ENCODE data around the gene ALPG. TPM values are rescaled to one million over a fixed set of nuclear protein-coding genes. Genes with fewer than 3 reads are reported as not detected.

The ALPG gene
- total and polyA plus RNA-seq, 9 of the 15 experiments (the other 6 are each of a cell fraction or from before 2014, with no cell fraction given) = not detected

GRCh38 chr2:232411901-232412629, 5.4 kb downstream of the ALPG start:
- no peaks in the 10 kb centered on the region for H3K9me1 ChIP-seq (ENCODE audit: control insufficient read depth, insufficient read depth, low read length)
- in situ Hi-C loops (cut with MboI) = no loop called here
- H3K9ac ChIP-seq (ENCODE audit: insufficient read depth in 1 of 2, low read depth in 2 of 2, low read length in 2 of 2) = no peak overlapping the region
- peaks cover 0 to 21% of the 10 kb centered on the region in 2 experiments; a peak in 2 of 5 replicates for H3K27me3 ChIP-seq (ENCODE audit: control insufficient read depth in 2 of 2, insufficient read depth in 2 of 2, low read length in 2 of 2)
- POLR2A ChIA-PET = interaction anchor here (0.6 kb wide), 1 partner anchor 15 kb away, joined by 3 read pairs; no protein-coding TSS in a partner anchor
- H3K4me2 ChIP-seq (ENCODE audit: insufficient read depth, low read length) = no peak overlapping the region
- no peak overlapping the region for H3K27ac ChIP-seq (ENCODE audit: extremely low read depth, low read depth, low read length)
- H4K20me1 ChIP-seq (replicated peaks; ENCODE audit: control insufficient read depth, insufficient read depth, low read length) = no peaks in the 10 kb centered on the region
- intact Hi-C loops (cut with micrococcal nuclease) = no loop called here
- CTCF ChIA-PET (ENCODE audit: low intra/inter-chr PET ratio) = no interaction called here
- TF ChIP-seq SPI1 (IDR thresholded peaks at IDR 0.05; ENCODE audit: borderline replicate concordance, low read depth, low read length) (0 out of 2 replicates have a peak, but pooled peaks have one; percentile 19), ZNF778 (CRISPR knock-in tag; IDR thresholded peaks at IDR 0.05) (no peak), ZNF75A (CRISPR knock-in tag; IDR thresholded peaks at IDR 0.05) (no peak), KDM4B (IDR thresholded peaks at IDR 0.05; ENCODE audit: borderline replicate concordance in 2 of 2, low read depth in 1 of 2) (no peak)
- no peak for DNase-seq (ENCODE audit: extremely low read depth in 1 of 4, low spot score in 3 of 4)
- no peak overlapping the region for H3K4me3 ChIP-seq
- no peak for ATAC-seq
- FAIRE-seq = no peak
- H3K4me1 ChIP-seq (replicated peaks in 1 of 2; ENCODE audit: control insufficient read depth in 2 of 2, insufficient read depth in 2 of 2, low read length in 2 of 2) = no peaks in the 10 kb centered on the region
- 0% methylated on average over 2 of the region's 6 CpGs for whole genome bisulfite sequencing (ENCODE audit: insufficient coverage, low coverage, missing lambda C conversion rate)
- BruUV-seq (replicated peaks) = no TSS peak
- no peaks in the 10 kb centered on the region for H3K36me3 ChIP-seq (ENCODE audit: control insufficient read depth, insufficient read depth, low read length)
- H2AFZ ChIP-seq (ENCODE audit: low read depth, low read length) = no peak overlapping the region
- no peaks in the 10 kb centered on the region for H3K9me3 ChIP-seq (replicated peaks; ENCODE audit: control insufficient read depth, insufficient read depth, low read depth, low read length)
- no peaks in the 10 kb centered on the region for H3K79me2 ChIP-seq (ENCODE audit: control insufficient read depth, insufficient read depth, low read length)

GRCh38 chr2:232412986-232413385, 6.3 kb downstream of the ALPG start:
- no peak for DNase-seq (ENCODE audit: extremely low read depth in 1 of 4, low spot score in 3 of 4)
- ATAC-seq = no peak
- intact Hi-C loops (cut with micrococcal nuclease) (no loop called here), in situ Hi-C loops (cut with MboI) (no loop called here)
- BruUV-seq (replicated peaks) = no TSS peak
- TF ChIP-seq ZNF431 (CRISPR knock-in tag; IDR thresholded peaks at IDR 0.05) (no peak), MCM3 (IDR thresholded peaks at IDR 0.05) (no peak)
- Histone ChIP-seq H4K20me1 (replicated peaks; ENCODE audit: control insufficient read depth, insufficient read depth, low read length) (no peaks in the 10 kb centered on the region), H3K4me3 (no peak overlapping the region), H3K9ac (ENCODE audit: insufficient read depth in 1 of 2, low read depth in 2 of 2, low read length in 2 of 2) (no peak overlapping the region), H3K9me1 (ENCODE audit: control insufficient read depth, insufficient read depth, low read length) (no peaks in the 10 kb centered on the region), H3K27me3 (ENCODE audit: control insufficient read depth in 2 of 2, insufficient read depth in 2 of 2, low read length in 2 of 2) (peaks cover 0 to 23% of the 10 kb centered on the region in 2 experiments; a peak in 2 of 5 replicates), H3K79me2 (ENCODE audit: control insufficient read depth, insufficient read depth, low read length) (no peaks in the 10 kb centered on the region), H3K27ac (ENCODE audit: extremely low read depth, low read depth, low read length) (no peak overlapping the region), H3K36me3 (ENCODE audit: control insufficient read depth, insufficient read depth, low read length) (no peaks in the 10 kb centered on the region), H2AFZ (ENCODE audit: low read depth, low read length) (no peak overlapping the region), H3K4me2 (ENCODE audit: insufficient read depth, low read length) (no peak overlapping the region), H3K4me1 (replicated peaks in 1 of 2; ENCODE audit: control insufficient read depth in 2 of 2, insufficient read depth in 2 of 2, low read length in 2 of 2) (no peaks in the 10 kb centered on the region), H3K9me3 (replicated peaks; ENCODE audit: control insufficient read depth, insufficient read depth, low read depth, low read length) (no peaks in the 10 kb centered on the region)
- ChIA-PET CTCF (ENCODE audit: low intra/inter-chr PET ratio) (no interaction called here), POLR2A (interaction anchor here (1.2 kb wide), 1 partner anchor 26 kb away, joined by 3 read pairs; no protein-coding TSS in a partner anchor)
- WGBS (ENCODE audit: insufficient coverage, low coverage, missing lambda C conversion rate) = 0% methylated on average over 5 of the region's 5 CpGs
- no peak for FAIRE-seq
